Fibroblast of the aortic adventitia (primary cell): ENCODE measurements around the gene IL21R. TPM values are rescaled to one million over a fixed set of nuclear protein-coding genes. Genes with fewer than 3 reads are reported as not detected.
"Not testable (repeated sequence)": the region's sequence is repeated elsewhere in the genome, so short reads cannot be mapped to it uniquely, and the experiment has no call there.

Experiments used
- DNase-seq: peaks from one replicate; pipeline ENCODE4 v3.0.0-alpha.2; 2010; ENCODE audit warnings: low read depth
- H3K4me3 ChIP-seq: 2 replicates; pipeline ENCODE4 v1.5.1; 2011; ENCODE audit warnings: low read depth, mild to moderate bottlenecking, control low read depth, low read length, moderate library complexity
- total RNA-seq: library from RNA; depleted of rRNA; stranded (reverse); fragments of >200 nt; gene quantifications from 2 replicates; pipeline ENCODE4 v1.2.3, GENCODE V29; 2012; ENCODE audit warnings: low replicate concordance
- TF ChIP-seq, protein P1 (sequence below): IDR thresholded peaks from 2 replicates; pipeline ENCODE4 v1.5.1; 2011; ENCODE audit warnings: mild to moderate bottlenecking, low read length, control low read depth, inconsistent platforms; ENCODE audit not compliant: insufficient read depth

Gene IL21R
- total RNA-seq, 1 donor: 0.54 TPM

DNA sequence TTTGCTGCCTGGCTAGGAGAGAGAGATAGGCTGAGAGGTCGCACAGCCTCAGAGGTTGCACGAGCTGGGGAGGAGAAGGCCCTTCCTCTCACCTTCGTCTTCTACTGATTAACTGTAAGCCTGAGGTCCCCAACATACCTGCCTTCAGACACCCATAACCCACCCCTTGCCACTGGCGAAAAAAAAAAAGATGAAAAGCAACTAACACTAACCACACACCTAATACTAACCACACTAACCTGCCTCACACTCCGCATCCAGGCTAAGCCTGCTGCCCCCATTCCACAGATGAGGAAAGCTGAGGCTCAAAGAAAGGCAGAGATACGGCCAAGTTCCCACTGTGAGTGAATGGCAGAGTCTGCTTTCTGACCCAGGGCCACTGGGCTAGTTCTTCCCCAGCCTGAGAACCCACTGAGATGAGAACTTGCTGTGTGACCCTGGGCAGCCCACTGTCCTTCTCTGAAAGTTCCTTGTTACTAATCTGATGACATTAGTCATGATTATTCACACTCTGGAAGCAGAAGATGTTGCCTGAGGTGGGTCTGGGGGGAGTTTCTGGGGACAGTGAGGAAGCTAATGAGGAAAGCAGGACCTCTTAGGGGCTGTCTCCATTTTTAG, 4.6 kb downstream of the IL21R start:
- no peak overlapping the region for H3K4me3 ChIP-seq
- no peak for DNase-seq

DNA sequence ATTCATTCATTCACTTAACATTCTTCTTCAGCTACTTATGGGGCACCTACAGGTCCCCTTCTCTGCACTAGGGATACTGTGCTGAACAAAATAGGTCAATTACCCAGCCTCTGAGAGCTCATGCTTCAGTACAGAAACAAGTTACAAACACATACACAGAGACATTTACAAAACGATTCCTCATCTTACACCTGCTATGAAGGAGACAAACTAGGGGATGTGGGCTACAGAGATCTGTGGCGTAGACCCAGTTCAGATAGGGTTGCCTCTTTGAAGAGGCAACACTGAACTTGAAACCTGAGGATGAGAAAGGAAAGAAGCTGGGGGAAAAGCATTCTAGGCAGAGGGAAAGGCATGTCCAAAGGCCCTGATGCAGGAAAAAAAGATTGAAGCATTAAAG, 5.2 kb downstream of the IL21R start:
- DNase-seq: no peak
- TF ChIP-seq, protein P1, sequence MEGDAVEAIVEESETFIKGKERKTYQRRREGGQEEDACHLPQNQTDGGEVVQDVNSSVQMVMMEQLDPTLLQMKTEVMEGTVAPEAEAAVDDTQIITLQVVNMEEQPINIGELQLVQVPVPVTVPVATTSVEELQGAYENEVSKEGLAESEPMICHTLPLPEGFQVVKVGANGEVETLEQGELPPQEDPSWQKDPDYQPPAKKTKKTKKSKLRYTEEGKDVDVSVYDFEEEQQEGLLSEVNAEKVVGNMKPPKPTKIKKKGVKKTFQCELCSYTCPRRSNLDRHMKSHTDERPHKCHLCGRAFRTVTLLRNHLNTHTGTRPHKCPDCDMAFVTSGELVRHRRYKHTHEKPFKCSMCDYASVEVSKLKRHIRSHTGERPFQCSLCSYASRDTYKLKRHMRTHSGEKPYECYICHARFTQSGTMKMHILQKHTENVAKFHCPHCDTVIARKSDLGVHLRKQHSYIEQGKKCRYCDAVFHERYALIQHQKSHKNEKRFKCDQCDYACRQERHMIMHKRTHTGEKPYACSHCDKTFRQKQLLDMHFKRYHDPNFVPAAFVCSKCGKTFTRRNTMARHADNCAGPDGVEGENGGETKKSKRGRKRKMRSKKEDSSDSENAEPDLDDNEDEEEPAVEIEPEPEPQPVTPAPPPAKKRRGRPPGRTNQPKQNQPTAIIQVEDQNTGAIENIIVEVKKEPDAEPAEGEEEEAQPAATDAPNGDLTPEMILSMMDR: no peak
- H3K4me3 ChIP-seq: no peak overlapping the region

More for the DNA sequence above, 4.6 kb downstream of the IL21R start:
- TF ChIP-seq, protein P1: no peak

DNA sequence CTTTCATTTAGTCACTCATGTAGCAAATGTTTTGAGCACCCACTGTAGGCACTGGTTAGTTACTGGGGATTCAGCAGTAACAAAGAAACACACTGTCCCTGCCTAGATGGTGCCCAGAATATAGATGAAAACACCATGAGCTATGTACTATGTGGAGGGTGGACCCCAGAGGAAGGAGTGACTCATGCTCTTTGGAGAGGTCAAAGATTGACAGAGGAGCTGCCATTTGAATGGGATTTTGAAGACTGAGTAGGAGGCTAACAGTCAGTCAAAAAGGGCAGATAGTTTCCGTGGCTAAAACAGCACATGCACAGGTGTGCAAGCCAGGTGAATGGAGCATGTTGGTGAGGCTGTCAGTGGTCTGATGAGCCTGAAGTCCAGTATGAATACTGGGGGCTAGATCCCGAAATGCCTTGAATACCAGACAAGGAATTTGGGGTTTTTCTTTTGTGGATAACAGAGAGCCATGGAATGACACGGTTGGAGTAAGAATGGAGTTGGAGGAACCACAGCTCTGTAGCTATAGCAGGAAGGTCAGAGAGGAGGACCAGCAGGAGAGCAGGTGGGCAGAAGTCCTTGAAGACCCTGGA, 6.1 kb downstream of the IL21R start:
- peak; percentile 40 for DNase-seq
- TF ChIP-seq, protein P1: no peak
- no peak overlapping the region for H3K4me3 ChIP-seq

DNA sequence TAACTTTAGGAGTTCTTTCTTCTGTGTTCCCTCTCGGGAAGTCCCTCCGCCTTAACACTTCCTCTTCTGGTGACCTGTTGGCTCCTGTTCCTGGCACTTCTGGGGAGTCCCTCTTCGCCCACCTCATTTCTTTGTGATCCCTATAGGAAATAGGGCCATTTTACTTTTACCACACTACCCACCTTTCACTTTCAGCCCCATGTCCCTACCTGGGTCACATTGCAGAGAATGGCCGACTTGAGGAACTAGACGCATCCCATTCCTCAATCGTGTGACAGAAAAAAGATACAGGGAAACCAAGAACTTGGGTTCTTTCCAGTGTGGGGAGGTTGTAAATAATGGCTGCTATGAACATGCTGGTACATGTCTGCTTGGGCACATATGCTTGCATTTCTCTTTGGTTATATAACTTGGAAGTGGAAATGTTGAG, 6.6 kb downstream of the IL21R start:
- DNase-seq: no peak
- H3K4me3 ChIP-seq: no peak overlapping the region
- TF ChIP-seq, protein P1: no peak

DNA sequence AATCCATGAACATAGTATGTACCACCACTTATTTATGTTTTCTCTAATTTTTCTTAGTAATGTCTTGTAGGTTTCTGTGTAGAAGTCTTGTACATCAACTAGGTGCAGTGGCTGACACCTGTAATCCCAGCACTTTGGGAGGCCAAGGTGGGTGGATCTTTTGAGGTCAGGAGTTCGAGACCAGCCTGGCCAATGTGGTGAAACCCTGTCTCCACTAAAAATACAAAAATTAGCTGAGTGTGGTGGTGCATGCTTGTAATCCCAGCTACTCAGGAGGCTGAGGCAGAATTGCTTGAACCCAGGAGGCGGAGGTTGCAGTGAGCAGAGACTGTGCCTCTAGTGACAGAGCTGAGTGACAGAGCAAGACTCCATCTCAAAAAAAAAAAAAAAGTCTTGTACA, 8.0 kb downstream of the IL21R start:
- DNase-seq, H3K4me3 ChIP-seq: not testable (repeated sequence)

DNA sequence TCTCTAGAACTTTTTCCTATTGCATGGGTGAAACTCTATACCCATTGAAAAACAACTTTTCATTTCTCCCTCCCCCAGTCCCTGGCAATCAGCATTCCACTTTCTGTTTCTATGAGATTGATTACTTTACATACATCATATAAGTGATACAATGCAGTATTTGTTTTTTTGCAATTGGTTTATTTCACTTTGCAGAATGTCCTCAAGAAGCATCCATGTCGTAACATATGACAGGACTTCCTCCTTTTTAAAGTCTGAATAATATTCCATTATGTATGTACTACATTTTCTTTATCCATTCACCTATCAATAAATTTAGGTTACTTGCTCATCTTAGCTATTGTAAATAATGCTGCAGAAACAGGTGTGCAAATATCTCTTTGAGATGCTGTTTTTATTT, 8.8 kb downstream of the IL21R start:
- TF ChIP-seq, protein P1: no peak
- no peak overlapping the region for H3K4me3 ChIP-seq
- no peak for DNase-seq

DNA sequence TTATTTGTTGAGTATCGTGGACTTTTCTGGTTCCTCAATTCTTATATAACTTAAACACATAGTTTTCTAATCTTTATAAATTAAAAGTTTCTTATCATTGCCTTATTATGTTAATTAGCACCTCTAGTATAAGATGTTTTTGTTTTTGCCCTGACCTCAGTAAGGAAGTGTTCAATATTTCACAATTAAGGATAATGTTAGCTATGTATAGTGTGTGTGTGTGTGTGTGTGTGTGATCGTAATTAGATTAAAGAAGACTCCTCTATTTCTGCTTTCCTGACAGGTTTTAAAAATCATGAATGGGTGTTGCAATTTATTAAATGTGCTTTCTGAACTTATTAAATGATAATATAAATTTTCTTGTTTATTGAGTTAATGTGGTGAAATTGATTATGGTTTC, 12.0 kb downstream of the IL21R start:
- H3K4me3 ChIP-seq: no peak overlapping the region
- TF ChIP-seq, protein P1: no peak
- no peak for DNase-seq
